Measurements from ENCODE around the gene CEP126. TPM values are rescaled to one million over a fixed set of nuclear protein-coding genes. Genes with fewer than 3 reads are reported as not detected.

The CEP126 gene
- total and polyA plus RNA-seq, 10 donors: 0.76 to 4.4 (median 2.6) TPM

GRCh38 chr11:101913656-101914055 is 1.2 kb upstream of the CEP126 start:
- no peaks in the 10 kb centered on the region for H3K27me3 ChIP-seq (replicated peaks in 1 of 7)
- peaks cover 0 to 29% (median 17%) of the 10 kb centered on the region in 6 donors for H3K4me1 ChIP-seq
- H3K27ac ChIP-seq: no peak overlapping the region
- DNase-seq: no peak
- 83 to 92% (median 91%) methylated on average over 5 of the region's 5 CpGs for WGBS, 5 donors
- H3K36me3 ChIP-seq: no peaks in the 10 kb centered on the region
- H3K4me3 ChIP-seq: no peak overlapping the region
- H3K9me3 ChIP-seq: no peaks in the 10 kb centered on the region
- TF ChIP-seq POLR2AphosphoS5 (IDR thresholded peaks at IDR 0.05) (no peak), CTCF (IDR thresholded peaks at IDR 0.05 in 8 of 11, conservative IDR thresholded peaks at IDR 0.05 in 3 of 11) (no peak), POLR2A (IDR thresholded peaks at IDR 0.05) (no peak)
- intact Hi-C loops (cut with DNase I; ENCODE audit: low total_unique reads): no loop called here

- intact Hi-C loops (cut with DNase I; ENCODE audit: low total_unique reads): no loop called here
- Histone ChIP-seq H3K4me1 (peaks cover 0 to 29% (median 17%) of the 10 kb centered on the region in 6 donors), H3K9me3 (no peaks in the 10 kb centered on the region), H3K36me3 (no peaks in the 10 kb centered on the region), H3K27ac (peak overlapping the region in 7 of 8 donors; percentile 11 to 88 (median 84)), H3K4me3 (peak overlapping the region; percentile 68 to 94 (median 77)), H3K27me3 (replicated peaks in 1 of 7) (no peaks in the 10 kb centered on the region)
- no peak for TF ChIP-seq CTCF (IDR thresholded peaks at IDR 0.05 in 8 of 11, conservative IDR thresholded peaks at IDR 0.05 in 3 of 11)
- DNase-seq: no peak
- 13 to 18% (median 15%) methylated on average over 6 of the region's 6 CpGs for WGBS, 5 donors
Observed at GRCh38 chr11:101914341-101914737, 471 bp upstream of the CEP126 start.

GRCh38 chr11:101915791-101916291 is 1.0 kb downstream of the CEP126 start:
- Histone ChIP-seq H3K36me3 (no peaks in the 10 kb centered on the region), H3K27me3 (replicated peaks in 1 of 7) (no peaks in the 10 kb centered on the region), H3K9me3 (no peaks in the 10 kb centered on the region), H3K27ac (peak overlapping the region in 7 of 8 donors; percentile 73 to 88 (median 84)), H3K4me1 (peaks cover 0 to 29% (median 17%) of the 10 kb centered on the region in 6 donors), H3K4me3 (peak overlapping the region in 7 of 8 donors; percentile 68 to 94 (median 75))
- DNase-seq: no peak
- TF ChIP-seq POLR2A (IDR thresholded peaks at IDR 0.05) (no peak), POLR2AphosphoS5 (IDR thresholded peaks at IDR 0.05) (no peak), CTCF (IDR thresholded peaks at IDR 0.05 in 8 of 11, conservative IDR thresholded peaks at IDR 0.05 in 3 of 11) (no peak)
- intact Hi-C loops (cut with DNase I; ENCODE audit: low total_unique reads): no loop called here
- 13 to 24% (median 19%) methylated on average over 4 of the region's 4 CpGs for WGBS, 5 donors

- peaks cover 0 to 29% (median 17%) of the 10 kb centered on the region in 6 donors for H3K4me1 ChIP-seq
- intact Hi-C loops (cut with DNase I; ENCODE audit: low total_unique reads): no loop called here
- no peaks in the 10 kb centered on the region for H3K9me3 ChIP-seq
- H3K27ac ChIP-seq: peak within 1 kb of the TSS; percentile 32 to 88 (median 83)
- 68 to 77% (median 74%) methylated on average over 2 of the region's 2 CpGs for WGBS, 5 donors
- no peaks in the 10 kb centered on the region for H3K36me3 ChIP-seq
- DNase-seq: no peak
- no peaks in the 10 kb centered on the region for H3K27me3 ChIP-seq (replicated peaks in 1 of 7)
- no peak for TF ChIP-seq CTCF (IDR thresholded peaks at IDR 0.05 in 8 of 11, conservative IDR thresholded peaks at IDR 0.05 in 3 of 11)
- no peak for TF ChIP-seq POLR2A (IDR thresholded peaks at IDR 0.05)
- TF ChIP-seq POLR2AphosphoS5 (IDR thresholded peaks at IDR 0.05): no peak
- H3K4me3 ChIP-seq: peak within 1 kb of the TSS; percentile 68 to 94 (median 77)
Observed at GRCh38 chr11:101916422-101916821, 1.6 kb downstream of the CEP126 start, which contains the start of gene ANGPTL5. ANGPTL5 (minus strand) TSS chr11:101916522; CDS start chr11:101907909, 8,613 bp downstream.
